ENCODE results near the gene PRPSAP1. TPM values are rescaled to one million over a fixed set of nuclear protein-coding genes. Genes with fewer than 3 reads are reported as not detected.

The PRPSAP1 gene, protein sequence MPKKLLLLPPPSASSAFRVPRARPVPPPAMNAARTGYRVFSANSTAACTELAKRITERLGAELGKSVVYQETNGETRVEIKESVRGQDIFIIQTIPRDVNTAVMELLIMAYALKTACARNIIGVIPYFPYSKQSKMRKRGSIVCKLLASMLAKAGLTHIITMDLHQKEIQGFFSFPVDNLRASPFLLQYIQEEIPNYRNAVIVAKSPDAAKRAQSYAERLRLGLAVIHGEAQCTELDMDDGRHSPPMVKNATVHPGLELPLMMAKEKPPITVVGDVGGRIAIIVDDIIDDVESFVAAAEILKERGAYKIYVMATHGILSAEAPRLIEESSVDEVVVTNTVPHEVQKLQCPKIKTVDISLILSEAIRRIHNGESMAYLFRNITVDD
- 23.1 and 35.4 TPM in 2 replicates for total RNA-seq

GRCh38 chr17:76353599-76354316 is at the start of gene PRPSAP1:
Gene PRPSAP1, minus strand, starts transcription at chr17:76353916. Its CDS starts 213 bp downstream, at chr17:76353703.

DNA sequence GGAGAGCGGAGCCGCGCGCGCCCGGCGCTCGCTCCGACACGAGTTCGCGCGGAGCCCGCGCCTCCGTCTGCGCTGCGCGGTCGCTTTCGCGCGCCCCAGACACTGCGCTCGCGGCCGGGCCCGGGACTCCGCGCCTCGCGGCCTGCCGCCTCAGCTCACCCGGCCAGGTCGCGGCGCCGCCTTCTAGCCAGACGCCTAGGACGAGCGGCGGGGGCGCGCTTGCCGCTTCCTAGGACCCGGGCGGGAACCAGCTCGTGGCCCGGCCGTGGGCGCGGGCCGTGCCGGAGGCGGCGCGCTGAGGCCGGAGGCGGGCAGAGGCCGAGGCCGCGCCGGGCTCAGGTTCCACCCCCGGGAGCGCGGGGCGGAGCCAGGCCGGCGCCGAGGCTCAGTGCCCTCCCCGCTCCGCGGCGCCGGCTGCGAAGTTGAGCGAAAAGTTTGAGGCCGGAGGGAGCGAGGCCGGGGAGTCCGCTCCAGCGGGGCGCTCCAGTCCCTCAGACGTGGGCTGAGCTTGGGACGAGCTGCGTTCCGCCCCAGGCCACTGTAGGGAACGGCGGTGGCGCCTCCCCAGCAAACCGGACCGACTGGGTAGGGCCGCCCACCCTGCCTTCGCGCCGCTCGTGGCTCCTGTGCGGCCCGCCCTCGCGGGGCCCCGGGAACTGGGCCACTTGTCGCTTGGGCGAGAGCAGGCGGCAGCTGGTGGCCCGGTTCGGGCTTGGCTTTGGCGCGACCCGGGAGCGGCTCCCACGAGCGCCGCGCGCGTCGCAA is 30.7 kb upstream of the PRPSAP1 start, which contains the start of gene SPHK1:
TSS of gene SPHK1 (plus strand) at position 388 of the 765 bp plus-strand sequence. CDS start 1,036 bp downstream, outside the sequence.

GRCh38 chr17:76307966-76308338 is 45.8 kb downstream of the PRPSAP1 start, which contains the start of gene QRICH2:
Gene QRICH2, minus strand, starts transcription at chr17:76308276. Its CDS starts 278 bp downstream, at chr17:76307998.

GRCh38 chr17:76264755-76265623 is 88.7 kb downstream of the PRPSAP1 start, which contains the start of gene UBALD2:
Gene UBALD2, plus strand, starts transcription at chr17:76265348. Its CDS starts 158 bp downstream, at chr17:76265506.

Other genes with a start within 250 kb of the PRPSAP1 start
- not detected in 2 replicates for gene FOXJ1, start 212.7 kb downstream of the PRPSAP1 start, total RNA-seq
- 0.10 and 0.44 TPM in 2 replicates for gene RNF157, start 113.4 kb downstream of the PRPSAP1 start, total RNA-seq
- 4.5 and 5.9 TPM in 2 replicates for gene UBALD2, start 88.6 kb downstream of the PRPSAP1 start, total RNA-seq
- gene QRICH2, start 45.6 kb downstream of the PRPSAP1 start, total RNA-seq = 0.98 and 1.8 TPM in 2 replicates
- gene SPHK1, start 30.7 kb upstream of the PRPSAP1 start, total RNA-seq = 51.0 and 55.1 TPM in 2 replicates
- gene UBE2O, start 99.2 kb upstream of the PRPSAP1 start, total RNA-seq = 19.2 and 25.5 TPM in 2 replicates
- gene AANAT, start 113.7 kb upstream of the PRPSAP1 start, total RNA-seq = not detected in 2 replicates
- gene RHBDF2, start 147.5 kb upstream of the PRPSAP1 start, total RNA-seq = 5.2 and 10.5 TPM in 2 replicates
- 126 and 147 TPM in 2 replicates for gene CYGB, start 183.8 kb upstream of the PRPSAP1 start, total RNA-seq
- gene PRCD, start 186.1 kb upstream of the PRPSAP1 start, total RNA-seq = 5.7 and 6.6 TPM in 2 replicates
- 1.9 TPM in 1 of 2 replicates, not detected in the other for gene ST6GALNAC2, start 231.9 kb upstream of the PRPSAP1 start, total RNA-seq